ENCODE measurements around the gene JARID2.
A peak's percentile ranks its signal among the peaks of the same experiment; 100 is the strongest.

Gene JARID2

GRCh38 chr6:15441981-15442380 is 196.1 kb downstream of the JARID2 start:
- DNase-seq (ENCODE audit: low read depth): no peak

- DNase-seq (ENCODE audit: low read depth): no peak
Observed at GRCh38 chr6:15442467-15442866, 196.6 kb downstream of the JARID2 start.

- peak; percentile 70 for DNase-seq (ENCODE audit: low read depth)
Observed at GRCh38 chr6:15443119-15443830, 197.4 kb downstream of the JARID2 start.

GRCh38 chr6:15444081-15444731 is 198.3 kb downstream of the JARID2 start:
- no peak for DNase-seq (ENCODE audit: low read depth)

- DNase-seq (ENCODE audit: low read depth): no peak
Observed at GRCh38 chr6:15444881-15445280, 199.0 kb downstream of the JARID2 start.

- DNase-seq (ENCODE audit: low read depth): no peak
Observed at GRCh38 chr6:15447546-15448267, 201.8 kb downstream of the JARID2 start.

GRCh38 chr6:15449011-15449410 is 203.1 kb downstream of the JARID2 start:
- no peak for DNase-seq (ENCODE audit: low read depth)

- DNase-seq (ENCODE audit: low read depth): no peak
Observed at GRCh38 chr6:15451738-15452137, 205.9 kb downstream of the JARID2 start.

GRCh38 chr6:15452182-15452941 is 206.5 kb downstream of the JARID2 start:
- DNase-seq (ENCODE audit: low read depth): no peak

GRCh38 chr6:15453186-15453585 is 207.3 kb downstream of the JARID2 start:
- no peak for DNase-seq (ENCODE audit: low read depth)

GRCh38 chr6:15453622-15454021 is 207.8 kb downstream of the JARID2 start:
- no peak for DNase-seq (ENCODE audit: low read depth)

GRCh38 chr6:15456422-15456821 is 210.6 kb downstream of the JARID2 start:
- no peak for DNase-seq (ENCODE audit: low read depth)

- DNase-seq (ENCODE audit: low read depth): no peak
Observed at GRCh38 chr6:15457121-15457650, 211.3 kb downstream of the JARID2 start.

GRCh38 chr6:15458021-15458459 is 212.2 kb downstream of the JARID2 start:
- no peak for DNase-seq (ENCODE audit: low read depth)

GRCh38 chr6:15460110-15460727 is 214.3 kb downstream of the JARID2 start:
- no peak for DNase-seq (ENCODE audit: low read depth)

GRCh38 chr6:15461127-15461944 is 215.5 kb downstream of the JARID2 start:
- no peak for DNase-seq (ENCODE audit: low read depth)

- DNase-seq (ENCODE audit: low read depth): no peak
Observed at GRCh38 chr6:15462256-15462655, 216.4 kb downstream of the JARID2 start.

GRCh38 chr6:15462717-15463525 is 217.1 kb downstream of the JARID2 start:
- DNase-seq (ENCODE audit: low read depth): no peak

GRCh38 chr6:15464211-15464725 is 218.4 kb downstream of the JARID2 start:
- DNase-seq (ENCODE audit: low read depth): no peak

- DNase-seq (ENCODE audit: low read depth): no peak
Observed at GRCh38 chr6:15465212-15465611, 219.3 kb downstream of the JARID2 start.

Data from stromal cell of bone marrow (primary cell).